ENCODE results near the gene TWNK.

- no peak for TF ChIP-seq POLR2A (IDR thresholded peaks at IDR 0.05)
- TF ChIP-seq, protein P1, sequence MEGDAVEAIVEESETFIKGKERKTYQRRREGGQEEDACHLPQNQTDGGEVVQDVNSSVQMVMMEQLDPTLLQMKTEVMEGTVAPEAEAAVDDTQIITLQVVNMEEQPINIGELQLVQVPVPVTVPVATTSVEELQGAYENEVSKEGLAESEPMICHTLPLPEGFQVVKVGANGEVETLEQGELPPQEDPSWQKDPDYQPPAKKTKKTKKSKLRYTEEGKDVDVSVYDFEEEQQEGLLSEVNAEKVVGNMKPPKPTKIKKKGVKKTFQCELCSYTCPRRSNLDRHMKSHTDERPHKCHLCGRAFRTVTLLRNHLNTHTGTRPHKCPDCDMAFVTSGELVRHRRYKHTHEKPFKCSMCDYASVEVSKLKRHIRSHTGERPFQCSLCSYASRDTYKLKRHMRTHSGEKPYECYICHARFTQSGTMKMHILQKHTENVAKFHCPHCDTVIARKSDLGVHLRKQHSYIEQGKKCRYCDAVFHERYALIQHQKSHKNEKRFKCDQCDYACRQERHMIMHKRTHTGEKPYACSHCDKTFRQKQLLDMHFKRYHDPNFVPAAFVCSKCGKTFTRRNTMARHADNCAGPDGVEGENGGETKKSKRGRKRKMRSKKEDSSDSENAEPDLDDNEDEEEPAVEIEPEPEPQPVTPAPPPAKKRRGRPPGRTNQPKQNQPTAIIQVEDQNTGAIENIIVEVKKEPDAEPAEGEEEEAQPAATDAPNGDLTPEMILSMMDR (IDR thresholded peaks at IDR 0.05 in 8 of 11, conservative IDR thresholded peaks at IDR 0.05 in 3 of 11), result peak; percentile 82 to 96 (median 92)
These were observed 54.0 kb downstream of the TWNK start for GRCh38 chr10:101041252-101041761.
